Fibroblast of lung (primary cell): Measurements from ENCODE around the gene GPR142.

ENCODE experiments used
- EZH2 ChIP-seq: IDR thresholded peaks from 2 replicates; pipeline ENCODE4 v1.5.1; 2012; ENCODE audit warnings: low read length, control low read depth, mild to moderate bottlenecking; ENCODE audit errors: missing control alignments
- TF ChIP-seq, protein P1 (sequence below), 2 donors: IDR thresholded peaks in 1 of 2; conservative IDR thresholded peaks in 1 of 2; 1 replicate in 1 of 2; 2 replicates in 1 of 2; pipeline ENCODE4 v1.5.1; 2011 to 2012; ENCODE audit warnings: low read length in 2 of 2, control low read depth in 1 of 2, inconsistent platforms in 1 of 2, low read depth in 1 of 2, mild to moderate bottlenecking in 1 of 2

DNA sequence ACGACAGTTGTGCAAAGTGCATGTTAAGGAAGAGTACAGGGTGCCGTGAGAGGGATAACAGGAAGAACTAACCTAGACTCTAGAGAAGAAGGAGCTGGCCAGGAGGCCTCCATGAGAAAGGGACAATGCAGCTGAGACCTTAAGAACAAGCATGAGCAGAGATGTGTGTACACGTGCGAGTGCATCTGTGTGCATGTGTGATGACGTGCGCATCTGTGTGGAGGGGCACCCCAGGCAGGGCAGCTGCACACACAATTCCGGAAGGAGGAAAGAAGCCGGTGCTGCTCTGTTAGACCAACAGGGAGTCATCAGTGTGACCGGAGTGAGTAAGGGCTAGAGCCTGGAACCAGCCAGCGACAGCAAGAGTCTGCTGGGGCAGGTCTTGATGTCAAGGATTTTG, 48.9 kb upstream of the GPR142 start:
- TF ChIP-seq, protein P1, sequence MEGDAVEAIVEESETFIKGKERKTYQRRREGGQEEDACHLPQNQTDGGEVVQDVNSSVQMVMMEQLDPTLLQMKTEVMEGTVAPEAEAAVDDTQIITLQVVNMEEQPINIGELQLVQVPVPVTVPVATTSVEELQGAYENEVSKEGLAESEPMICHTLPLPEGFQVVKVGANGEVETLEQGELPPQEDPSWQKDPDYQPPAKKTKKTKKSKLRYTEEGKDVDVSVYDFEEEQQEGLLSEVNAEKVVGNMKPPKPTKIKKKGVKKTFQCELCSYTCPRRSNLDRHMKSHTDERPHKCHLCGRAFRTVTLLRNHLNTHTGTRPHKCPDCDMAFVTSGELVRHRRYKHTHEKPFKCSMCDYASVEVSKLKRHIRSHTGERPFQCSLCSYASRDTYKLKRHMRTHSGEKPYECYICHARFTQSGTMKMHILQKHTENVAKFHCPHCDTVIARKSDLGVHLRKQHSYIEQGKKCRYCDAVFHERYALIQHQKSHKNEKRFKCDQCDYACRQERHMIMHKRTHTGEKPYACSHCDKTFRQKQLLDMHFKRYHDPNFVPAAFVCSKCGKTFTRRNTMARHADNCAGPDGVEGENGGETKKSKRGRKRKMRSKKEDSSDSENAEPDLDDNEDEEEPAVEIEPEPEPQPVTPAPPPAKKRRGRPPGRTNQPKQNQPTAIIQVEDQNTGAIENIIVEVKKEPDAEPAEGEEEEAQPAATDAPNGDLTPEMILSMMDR (conservative IDR thresholded peaks at IDR 0.05 in 1 of 2, IDR thresholded peaks at IDR 0.05 in 1 of 2; ENCODE audit: low read depth in 1 of 2, low read length in 2 of 2), result no peak
- TF ChIP-seq EZH2, result no peak
